Raji (cell line): ENCODE measurements around the gene FRMD3.

Source experiments
- POLR2A ChIP-seq: IDR thresholded peaks from 2 replicates; pipeline ENCODE4 v1.6.1; 2011; ENCODE audit warnings: low read depth, low read length, control low read depth; ENCODE audit not compliant: insufficient read depth

Gene FRMD3

DNA sequence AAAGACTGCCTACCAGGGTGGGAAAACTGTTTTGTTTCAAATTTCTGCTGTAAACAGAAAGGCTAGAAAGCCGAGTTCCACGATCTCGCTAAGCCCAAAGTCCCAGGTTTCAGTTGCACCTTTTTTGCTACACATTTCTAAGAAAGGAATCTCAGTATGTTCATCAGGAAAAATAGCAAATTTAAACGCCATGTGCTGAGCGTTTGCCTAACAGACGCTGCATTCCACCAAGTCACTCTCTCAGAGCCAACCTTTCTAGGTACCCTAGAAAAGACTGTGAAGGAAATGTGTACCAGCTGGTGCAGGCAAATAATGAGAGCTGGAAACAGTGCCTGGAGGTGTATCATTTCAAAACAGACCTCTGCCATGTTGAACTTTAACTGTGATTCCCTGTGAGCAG is 71.8 kb downstream of the FRMD3 start:
- no peak for TF ChIP-seq POLR2A

DNA sequence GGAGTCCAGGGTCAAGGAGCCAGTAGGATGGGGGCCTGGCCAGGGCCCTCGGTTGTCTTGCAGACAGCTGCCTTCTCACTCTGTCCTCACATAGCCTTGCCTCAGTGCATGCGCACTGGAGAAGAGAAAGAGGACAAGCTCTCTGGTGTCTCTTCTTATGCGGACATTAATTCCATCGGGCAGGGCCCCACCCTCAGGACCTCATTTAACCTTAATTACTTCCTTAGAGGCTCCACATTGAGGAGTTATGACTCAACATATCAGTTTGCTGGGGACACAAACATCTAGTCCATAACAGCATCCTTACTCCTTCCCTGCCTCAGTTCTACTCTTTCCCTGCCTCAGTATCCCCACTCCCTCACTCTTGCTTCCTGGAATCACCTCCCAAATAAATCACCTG is 78.4 kb downstream of the FRMD3 start:
- TF ChIP-seq POLR2A = no peak

DNA sequence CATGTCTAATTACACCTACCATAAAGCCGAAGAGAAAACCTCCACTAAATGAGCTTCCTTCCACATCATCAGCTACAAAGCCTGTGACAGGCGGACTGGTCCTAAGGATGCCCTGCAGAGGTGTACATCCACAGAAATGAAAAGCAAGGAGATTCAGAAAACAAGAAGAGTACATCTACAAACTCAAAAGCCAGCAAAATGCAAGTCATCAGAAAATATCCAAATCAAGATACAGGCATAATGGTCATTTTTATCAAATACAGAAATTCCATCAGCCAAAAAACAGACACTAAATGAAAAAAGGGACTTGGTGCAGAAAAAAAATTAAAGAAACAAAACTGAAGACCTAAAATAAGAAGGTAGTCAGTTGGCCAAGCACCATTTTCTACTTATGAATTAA is 79.7 kb downstream of the FRMD3 start:
- no peak for TF ChIP-seq POLR2A

DNA sequence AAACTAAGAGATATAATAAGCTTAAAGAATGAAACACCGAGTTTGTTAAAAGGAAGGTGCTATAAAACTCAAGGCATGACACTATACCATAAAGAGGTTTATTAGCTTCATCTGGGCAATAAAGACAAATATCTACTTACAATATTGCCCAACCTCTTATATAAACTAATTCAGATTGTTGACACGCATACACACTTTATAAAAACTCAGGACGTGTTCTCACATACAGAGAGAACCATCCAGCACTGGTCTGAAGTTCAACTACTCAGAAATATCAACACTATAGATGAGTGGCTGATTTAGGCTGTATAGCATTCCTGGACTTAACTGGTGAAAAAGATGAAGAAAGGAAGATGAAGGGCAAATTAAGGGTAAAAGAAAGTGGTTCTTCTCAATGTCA is 81.2 kb downstream of the FRMD3 start:
- TF ChIP-seq POLR2A = no peak

DNA sequence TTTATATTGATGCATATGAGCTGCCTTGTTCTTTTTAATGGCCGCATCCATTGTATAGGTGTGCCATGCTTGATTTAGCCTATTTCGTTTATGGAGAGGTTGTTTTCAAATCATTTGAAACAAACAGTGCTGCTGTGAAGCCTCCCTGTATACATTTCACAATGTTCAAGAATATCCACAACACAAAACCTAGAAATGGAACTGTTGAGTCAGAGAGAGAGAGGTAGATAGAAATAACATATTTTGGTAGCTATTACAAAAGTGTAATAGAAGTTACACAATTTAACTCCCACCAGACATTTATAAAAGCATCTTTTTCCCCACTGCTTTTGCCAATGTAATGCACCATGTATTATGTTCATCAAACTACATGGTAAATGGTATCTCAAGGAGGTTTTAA is 82.0 kb downstream of the FRMD3 start:
- no peak for TF ChIP-seq POLR2A

DNA sequence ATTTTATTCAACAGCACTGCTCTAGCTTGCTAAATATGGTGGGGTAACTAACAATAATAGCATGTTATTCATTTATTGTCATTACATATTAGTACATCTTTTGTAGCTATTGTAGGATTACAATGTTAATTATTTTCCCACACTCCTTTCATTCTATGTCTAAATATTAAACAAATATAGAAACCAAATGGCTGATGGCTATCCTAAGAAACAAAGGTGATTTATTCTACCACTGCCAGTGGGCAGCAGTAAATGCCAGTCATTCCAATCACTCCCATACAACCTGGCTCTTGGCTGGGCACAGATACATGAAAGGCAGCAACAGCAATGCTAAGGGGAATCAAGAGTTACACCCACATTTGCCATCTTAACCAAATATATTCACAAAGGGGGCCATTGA is 84.1 kb downstream of the FRMD3 start:
- no peak for TF ChIP-seq POLR2A

DNA sequence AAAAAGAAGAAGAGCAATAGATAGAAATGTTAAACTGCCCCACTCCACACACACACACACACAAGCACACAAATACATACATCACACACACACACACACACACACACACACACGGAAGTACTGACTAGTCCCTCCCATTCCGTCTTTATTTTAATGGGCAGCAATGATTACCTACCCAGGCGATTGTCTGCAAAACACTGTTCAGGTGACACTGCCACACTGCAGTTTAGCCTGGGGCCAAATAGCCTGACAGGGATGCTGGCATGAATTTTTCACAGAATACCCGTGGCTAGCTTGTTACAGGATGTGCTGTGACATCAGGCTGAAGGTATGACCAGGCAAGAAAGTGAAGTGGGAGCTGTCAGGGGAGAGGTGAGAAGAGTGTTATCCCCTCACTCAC is 86.9 kb downstream of the FRMD3 start:
- no peak for TF ChIP-seq POLR2A

DNA sequence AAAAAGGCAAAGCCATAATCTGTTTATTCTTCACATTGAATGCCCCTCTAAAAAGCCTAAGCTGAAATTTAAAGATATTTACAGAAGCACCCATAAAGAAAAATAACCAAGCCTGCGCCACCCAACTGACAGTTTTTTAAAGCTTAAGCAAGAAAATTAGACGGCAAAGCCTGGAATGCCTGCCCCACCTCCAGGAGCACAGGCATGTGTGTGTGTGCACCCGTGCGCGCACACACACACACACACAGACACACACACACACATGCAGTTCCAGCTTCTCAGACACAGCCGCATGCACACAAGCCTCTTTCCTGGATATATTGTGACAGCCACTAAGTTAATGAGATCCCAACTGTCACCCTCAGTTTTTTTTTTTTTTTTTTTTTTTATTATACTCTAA is 88.2 kb downstream of the FRMD3 start:
- TF ChIP-seq POLR2A = no peak

DNA sequence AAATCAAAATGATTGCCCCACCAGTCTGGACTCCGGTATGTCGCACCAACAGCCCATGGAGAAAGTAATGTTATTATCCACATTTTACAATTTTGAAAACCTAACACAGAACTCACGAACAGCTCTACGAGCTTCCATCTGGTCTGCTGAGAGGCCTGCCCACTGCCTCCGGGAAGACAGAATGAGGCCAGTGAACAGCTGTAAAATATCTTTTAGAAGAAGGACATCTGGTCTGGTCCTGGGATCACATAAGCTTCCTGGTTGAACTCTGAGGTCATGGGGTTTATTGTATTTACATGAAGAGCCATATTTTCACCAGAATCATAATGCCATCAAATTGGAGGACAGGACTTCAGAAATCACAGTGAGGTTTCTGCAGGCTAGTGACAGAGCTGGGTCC is 89.0 kb downstream of the FRMD3 start:
- no peak for TF ChIP-seq POLR2A

DNA sequence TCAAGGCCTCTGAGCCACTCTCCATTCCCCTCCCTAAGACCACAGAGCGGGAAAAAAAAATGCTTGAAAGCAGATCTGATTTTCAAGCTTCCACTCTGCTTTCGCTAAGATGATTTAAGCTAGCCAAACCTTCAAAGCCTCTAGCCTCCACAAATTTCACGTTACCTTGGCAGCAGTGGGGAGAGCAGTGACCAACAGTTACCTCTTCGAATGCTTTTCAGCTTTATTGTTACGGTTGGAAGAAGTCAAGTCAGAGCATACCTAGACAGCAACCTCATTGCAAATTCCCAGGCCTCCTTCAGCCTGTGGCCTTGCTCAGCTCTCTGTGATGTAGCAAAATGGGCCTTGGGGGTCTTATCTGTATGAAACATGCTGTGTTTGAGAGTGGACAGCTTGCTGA is 89.6 kb downstream of the FRMD3 start:
- no peak for TF ChIP-seq POLR2A

DNA sequence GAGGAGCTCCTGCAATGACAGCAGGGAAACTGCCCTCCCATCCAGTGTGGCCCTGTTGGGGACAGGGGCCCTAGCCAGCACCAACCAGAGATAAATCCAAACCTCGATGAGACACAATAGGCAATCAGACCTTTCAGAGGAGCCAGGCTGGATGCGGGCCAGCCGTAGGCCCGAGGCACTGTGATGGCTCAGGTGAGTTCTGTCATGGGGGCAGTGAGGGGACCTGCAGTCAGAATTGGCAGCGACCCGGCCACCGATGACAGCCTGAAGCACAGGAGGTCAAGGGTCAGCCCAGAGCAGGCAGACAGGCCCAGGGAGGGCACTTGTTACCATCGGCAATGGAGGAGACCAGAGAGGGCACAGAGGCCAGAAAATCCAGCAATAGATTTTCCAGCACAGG is 90.8 kb downstream of the FRMD3 start:
- no peak for TF ChIP-seq POLR2A

DNA sequence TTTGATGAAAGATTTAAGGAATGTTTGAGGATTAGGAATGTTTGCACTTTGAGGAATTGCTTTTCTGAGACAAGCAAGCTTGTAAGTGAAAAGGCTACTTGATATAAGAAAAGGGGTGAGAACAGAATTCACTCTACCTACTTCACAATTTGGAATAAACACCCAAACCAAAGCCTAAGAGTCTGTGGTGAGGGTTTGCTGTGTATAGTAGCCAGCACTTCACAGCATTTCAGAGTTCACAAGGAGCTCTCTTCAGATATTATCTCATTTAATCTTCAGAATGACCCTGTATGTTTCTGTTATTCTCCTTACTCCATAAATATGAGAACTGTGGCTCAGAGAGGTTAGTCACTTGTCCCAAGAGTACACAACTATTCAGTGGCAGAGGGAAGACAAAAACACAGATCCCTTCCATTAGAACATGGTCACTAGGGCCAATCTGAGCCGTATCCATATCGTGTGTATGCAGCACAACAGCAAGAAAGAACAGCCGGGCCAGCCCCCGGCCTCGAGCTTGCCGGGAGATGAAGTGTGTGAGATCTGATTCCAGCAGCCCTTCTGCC is 92.4 kb downstream of the FRMD3 start:
- no peak for TF ChIP-seq POLR2A

DNA sequence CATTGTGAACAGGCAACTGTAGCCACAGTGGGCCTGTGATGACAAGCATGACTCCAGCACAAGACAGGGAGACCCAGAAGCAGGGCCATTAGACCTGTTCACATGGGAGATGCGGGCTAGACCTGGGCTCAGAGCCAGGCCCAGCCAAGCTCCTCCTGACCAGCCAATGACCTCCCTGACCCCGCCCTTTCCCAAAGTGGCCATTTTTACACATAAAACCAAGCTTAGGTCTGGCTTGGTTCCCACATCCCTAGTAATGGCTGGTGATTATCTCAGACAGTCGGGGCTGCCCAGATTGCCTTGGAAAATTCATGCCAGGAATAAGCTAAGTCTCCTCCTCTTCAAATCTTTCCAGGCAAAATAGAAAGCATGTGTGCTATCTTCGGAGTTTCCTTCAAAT is 94.1 kb downstream of the FRMD3 start:
- no peak for TF ChIP-seq POLR2A

DNA sequence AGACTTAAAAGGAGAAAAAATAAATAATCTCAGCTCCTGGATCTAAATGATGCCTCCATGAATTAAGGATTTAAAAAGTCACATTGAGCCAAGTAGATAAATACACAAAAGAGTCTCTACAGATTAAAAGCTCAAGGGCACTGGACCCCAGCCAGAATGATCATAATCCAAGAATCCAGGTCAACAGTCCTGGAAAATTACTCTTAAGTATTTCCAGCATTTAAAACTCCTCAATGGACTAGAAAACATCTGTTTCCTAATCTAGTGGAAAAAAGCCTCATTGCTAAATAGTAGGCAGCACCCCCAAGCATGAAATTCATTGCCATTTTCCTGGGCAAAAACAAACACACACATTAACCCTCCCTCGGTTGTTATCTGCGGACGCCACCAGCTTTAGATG is 96.8 kb downstream of the FRMD3 start:
- TF ChIP-seq POLR2A = no peak

DNA sequence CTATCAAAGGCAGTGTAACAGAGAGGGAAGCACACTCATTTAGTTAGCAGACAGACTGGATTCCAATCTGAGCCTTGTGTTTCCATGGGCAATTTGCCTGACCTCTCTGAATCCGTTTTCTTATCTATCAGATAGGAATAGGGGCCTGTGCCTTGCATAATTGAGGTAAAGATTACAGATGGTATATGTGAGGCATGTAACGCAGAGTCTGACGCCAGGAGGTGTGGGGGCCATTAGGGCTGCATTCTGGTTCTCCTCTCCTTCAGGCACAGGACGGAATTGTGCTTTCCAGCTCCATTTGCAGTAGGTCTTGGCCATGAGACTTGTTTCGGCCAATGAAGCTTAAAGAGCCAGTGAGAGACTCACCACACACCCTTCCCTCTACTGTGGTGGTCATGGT is 97.6 kb downstream of the FRMD3 start:
- TF ChIP-seq POLR2A = no peak

DNA sequence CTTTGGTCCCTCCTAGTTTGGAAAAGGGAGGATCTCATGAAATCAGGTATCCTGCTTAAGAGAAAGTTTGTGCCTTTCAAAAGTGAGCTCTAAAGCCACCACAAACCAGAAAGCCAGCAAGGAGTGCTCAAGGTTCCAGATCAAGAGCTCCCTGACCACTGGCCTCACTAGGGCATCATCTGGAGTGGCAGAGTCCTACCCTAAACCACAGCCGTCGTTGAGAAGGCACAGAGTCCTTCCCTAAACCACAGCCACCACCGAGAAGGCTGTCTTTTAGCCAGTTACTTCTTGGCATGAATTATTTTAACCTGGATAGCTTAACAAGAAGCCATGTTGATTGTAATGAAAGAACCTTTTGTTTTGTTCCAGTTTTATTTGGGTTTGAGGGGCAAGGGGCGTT is 102.9 kb downstream of the FRMD3 start:
- TF ChIP-seq POLR2A = no peak

DNA sequence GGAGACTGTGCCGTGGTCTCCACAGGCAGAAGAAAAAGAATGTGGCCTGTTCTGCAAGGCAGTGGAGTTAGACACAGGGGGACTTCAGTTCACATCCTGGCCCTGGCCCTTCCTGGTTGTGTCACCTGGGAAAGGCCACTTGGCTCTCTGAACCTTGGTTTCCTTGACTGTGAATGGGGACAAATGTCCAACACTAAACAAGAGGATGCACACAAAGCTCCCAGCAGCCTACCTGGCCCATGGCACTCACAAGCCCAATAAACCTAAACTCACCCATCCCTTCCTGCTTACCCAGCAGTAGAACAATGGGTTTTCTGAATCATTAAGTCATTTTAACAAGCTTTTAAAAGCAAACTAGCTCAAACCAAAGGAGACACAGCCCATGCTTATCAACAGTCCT is 103.9 kb downstream of the FRMD3 start:
- no peak for TF ChIP-seq POLR2A

DNA sequence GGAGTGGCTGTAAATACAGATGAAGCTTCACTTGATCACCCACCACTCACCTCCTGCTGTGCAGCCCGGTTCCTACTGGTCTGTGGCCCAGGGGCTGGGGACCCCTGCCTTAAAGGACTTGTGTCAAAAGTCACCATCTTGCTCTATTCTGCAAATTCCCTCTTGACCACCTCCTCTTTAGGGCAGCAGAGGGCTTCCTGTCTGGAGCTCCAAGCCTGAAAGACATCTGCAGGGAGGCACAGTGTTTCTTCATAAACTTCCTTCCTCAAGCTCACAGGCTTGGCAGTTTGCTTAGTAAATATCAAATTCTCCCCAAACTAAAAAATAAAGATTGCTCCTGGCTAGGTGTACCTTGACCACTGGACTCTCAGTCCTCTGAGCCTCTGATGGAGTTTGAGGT is 104.4 kb downstream of the FRMD3 start:
- no peak for TF ChIP-seq POLR2A
